DOHH2 (cell line): ENCODE measurements around the gene PRR30.

Experiments
- EZH2phosphoT487 ChIP-seq: fragments of 200-600 bp; sonication (generic); IDR thresholded peaks from 2 replicates; pipeline ENCODE4 v1.6.1; 2017; ENCODE audit warnings: borderline replicate concordance, mild to moderate bottlenecking, antibody characterized with exemption, low read length, moderate library complexity, mixed read lengths
- TF ChIP-seq, protein P1 (sequence below): fragments of 200-600 bp; sonication (generic); IDR thresholded peaks from one replicate; pipeline ENCODE4 v1.5.1; 2014; ENCODE audit warnings: antibody characterized with exemption, mild to moderate bottlenecking, low read depth, low read length; ENCODE audit not compliant: poor library complexity, severe bottlenecking

DNA sequence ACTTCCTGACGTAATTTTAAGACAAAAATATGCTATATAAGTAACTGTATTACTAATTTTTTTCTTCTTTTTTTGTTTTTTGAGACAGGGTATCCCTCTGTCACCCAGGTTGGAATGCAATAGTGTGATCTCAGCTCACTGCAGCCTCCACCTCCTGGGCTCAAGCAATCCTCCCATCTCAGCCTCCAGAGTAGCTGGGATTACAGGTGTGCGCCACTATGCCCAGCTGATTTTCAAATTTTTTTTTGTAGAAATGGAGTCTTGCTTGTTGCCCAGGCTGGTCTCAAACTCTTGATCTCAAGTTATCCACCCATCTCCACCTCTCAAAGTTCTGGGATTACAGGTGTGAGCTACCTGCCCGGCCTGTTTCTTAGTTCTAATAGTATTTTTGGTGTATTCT, 39.3 kb upstream of the PRR30 start:
- TF ChIP-seq, protein P1, sequence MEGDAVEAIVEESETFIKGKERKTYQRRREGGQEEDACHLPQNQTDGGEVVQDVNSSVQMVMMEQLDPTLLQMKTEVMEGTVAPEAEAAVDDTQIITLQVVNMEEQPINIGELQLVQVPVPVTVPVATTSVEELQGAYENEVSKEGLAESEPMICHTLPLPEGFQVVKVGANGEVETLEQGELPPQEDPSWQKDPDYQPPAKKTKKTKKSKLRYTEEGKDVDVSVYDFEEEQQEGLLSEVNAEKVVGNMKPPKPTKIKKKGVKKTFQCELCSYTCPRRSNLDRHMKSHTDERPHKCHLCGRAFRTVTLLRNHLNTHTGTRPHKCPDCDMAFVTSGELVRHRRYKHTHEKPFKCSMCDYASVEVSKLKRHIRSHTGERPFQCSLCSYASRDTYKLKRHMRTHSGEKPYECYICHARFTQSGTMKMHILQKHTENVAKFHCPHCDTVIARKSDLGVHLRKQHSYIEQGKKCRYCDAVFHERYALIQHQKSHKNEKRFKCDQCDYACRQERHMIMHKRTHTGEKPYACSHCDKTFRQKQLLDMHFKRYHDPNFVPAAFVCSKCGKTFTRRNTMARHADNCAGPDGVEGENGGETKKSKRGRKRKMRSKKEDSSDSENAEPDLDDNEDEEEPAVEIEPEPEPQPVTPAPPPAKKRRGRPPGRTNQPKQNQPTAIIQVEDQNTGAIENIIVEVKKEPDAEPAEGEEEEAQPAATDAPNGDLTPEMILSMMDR: no peak
- no peak for TF ChIP-seq EZH2phosphoT487
